H1 (cell line): Measurements from ENCODE around the gene MED12L. TPM values are rescaled to one million over a fixed set of nuclear protein-coding genes. Genes with fewer than 3 reads are reported as not detected.

Experiments
- CEBPB ChIP-seq: IDR thresholded peaks from 2 replicates; pipeline ENCODE4 v1.6.1; 2012; ENCODE audit warnings: low read depth, low read length
- CHD2 ChIP-seq: IDR thresholded peaks from 2 replicates; pipeline ENCODE4 v1.6.1; 2012; ENCODE audit warnings: low read length, improper control_type of control experiment
- CHD7 ChIP-seq: fragments of 300-600 bp; sonication (generic); IDR thresholded peaks from 2 replicates; pipeline ENCODE4 v1.7.1; 2012; ENCODE audit warnings: low read length, moderate library complexity, mild to moderate bottlenecking, inconsistent platforms; ENCODE audit not compliant: insufficient replicate concordance
- HDAC2 ChIP-seq, 2 experiments: fragments of 300-600 bp in 1 of 2; sonication (generic) in 1 of 2; IDR thresholded peaks; 2 replicates each; pipeline ENCODE4 v1.6.1; 2011 to 2012; ENCODE audit warnings: low read depth in 2 of 2, low read length in 2 of 2, mild to moderate bottlenecking in 2 of 2, moderate library complexity in 2 of 2, borderline replicate concordance in 1 of 2, inconsistent platforms in 1 of 2
- KDM5A ChIP-seq: fragments of 200-600 bp; IDR thresholded peaks from 2 replicates; pipeline ENCODE4 v1.7.1; 2012; ENCODE audit warnings: mild to moderate bottlenecking, low read length, inconsistent platforms, mixed read lengths
- MAX ChIP-seq: IDR thresholded peaks from 2 replicates; pipeline ENCODE4 v1.6.1; 2012; ENCODE audit warnings: inconsistent platforms
- POLR2A ChIP-seq, 2 experiments: IDR thresholded peaks; 1 replicate in 1 of 2; 2 replicates in 1 of 2; pipeline ENCODE4 v1.6.1; 2011; ENCODE audit warnings: low read depth in 2 of 2, low read length in 2 of 2, mild to moderate bottlenecking in 2 of 2; ENCODE audit errors: control extremely low read depth in 1 of 2
- RXRA ChIP-seq: IDR thresholded peaks from 2 replicates; pipeline ENCODE4 v1.6.1; 2011; ENCODE audit warnings: low read depth, mild to moderate bottlenecking, low read length, moderate library complexity; ENCODE audit not compliant: insufficient read depth
- SP1 ChIP-seq: IDR thresholded peaks from 2 replicates; pipeline ENCODE4 v1.6.1; 2011; ENCODE audit warnings: low read depth, low read length
- SP4 ChIP-seq: IDR thresholded peaks from 2 replicates; pipeline ENCODE4 v1.6.1; 2012; ENCODE audit warnings: low read length, inconsistent platforms
- polyA plus RNA-seq, 7 experiments: library from polyadenylated mRNA; depleted of rRNA in 3 of 7; stranded (reverse) in 5 of 7; unstranded in 2 of 7; fragments of >200 nt in 5 of 7; fragments of 200-250 nt in 2 of 7; gene quantifications; 1 replicate in 5 of 7; 2 replicates in 1 of 7; 4 replicates in 1 of 7; pipeline versions ENCODE4 v1.2.1 to v1.2.3, GENCODE V29; 2011 to 2013; ENCODE audit warnings: missing spikeins in 2 of 7, mixed read lengths in 2 of 7
- total RNA-seq: library from RNA; stranded (reverse); fragmentation: NEBNext Ultra II Directional; extraction: Animal tissue kit (Norgen Biotek cat#: 25700); gene quantifications from 2 replicates; pipeline ENCODE4 v1.2.1, GENCODE V29; 2021

MED12L gene
- total and polyA plus RNA-seq, 2 of the 8 experiments (the other 6 are each of a cell fraction or from before 2014, with no cell fraction given), result 3.6 to 26.2 TPM

GRCh38 chr3:151052346-151052745 lies 33.1 kb upstream of the MED12L start (continued):
- no peak for TF ChIP-seq CHD7
- no peak for TF ChIP-seq CEBPB
- TF ChIP-seq CHD2, result no peak
- no peak for TF ChIP-seq SP1
- no peak for TF ChIP-seq MAX
- no peak for TF ChIP-seq POLR2A (IDR thresholded peaks at IDR 0.05; ENCODE audit: control extremely low read depth in 1 of 2, low read depth in 2 of 2, low read length in 2 of 2)
- no peak for TF ChIP-seq SP4
- no peak for TF ChIP-seq HDAC2 (IDR thresholded peaks at IDR 0.05; ENCODE audit: borderline replicate concordance in 1 of 2, low read depth in 2 of 2, low read length in 2 of 2)
- no peak for TF ChIP-seq RXRA
- TF ChIP-seq KDM5A, result no peak
